Adrenal gland (tissue), 12 donors: ENCODE data around the gene FHDC1. TPM values are rescaled to one million over a fixed set of nuclear protein-coding genes. Genes with fewer than 3 reads are reported as not detected.

ENCODE experiments used
- DNase-seq, 7 donors: peaks; one replicate each; pipeline ENCODE4 v3.0.0-alpha.2; 2019 to 2020
- H3K27ac ChIP-seq, 5 donors: fragments of 200-600 bp; sonication (generic) in 4 of 5; 1 replicate in 3 of 5; 2 replicates in 2 of 5; pipeline versions ENCODE4 v1.5.1 to v1.8.0; 2016 to 2020; ENCODE audit warnings: mild to moderate bottlenecking in 1 of 5
- H3K27me3 ChIP-seq: fragments of 200-600 bp; 2 replicates; pipeline ENCODE4 v1.8.0; 2021
- H3K36me3 ChIP-seq, 2 donors: fragments of 200-600 bp; replicated peaks in 1 of 2; 1 replicate in 1 of 2; 2 replicates in 1 of 2; pipeline versions ENCODE4 v1.5.1 to v1.8.0; 2018 to 2022
- H3K4me1 ChIP-seq, 2 donors: fragments of 200-600 bp; replicated peaks in 1 of 2; 1 replicate in 1 of 2; 2 replicates in 1 of 2; pipeline versions ENCODE4 v1.5.1 to v1.8.0; 2018 to 2021
- H3K4me3 ChIP-seq, 4 donors: fragments of 200-600 bp; sonication (generic) in 3 of 4; one replicate each; pipeline ENCODE4 v1.5.1; 2016 to 2018
- H3K9me3 ChIP-seq, 3 donors: fragments of 200-600 bp; sonication (generic) in 1 of 3; replicated peaks in 1 of 3; 1 replicate in 2 of 3; 2 replicates in 1 of 3; pipeline versions ENCODE4 v1.5.1 to v1.8.0; 2016 to 2021
- POLR2A ChIP-seq, 2 donors: fragments of 450-650 bp; IDR thresholded peaks; one replicate each; pipeline ENCODE4 v1.6.1; 2017; ENCODE audit warnings: antibody characterized with exemption in 2 of 2, mild to moderate bottlenecking in 2 of 2, moderate library complexity in 1 of 2
- WGBS, 4 donors: extraction: QIAGEN DNeasy Blood & Tissue Kit in 2 of 4; methylation state at CpG; one replicate each; pipeline versions ENCODE4 v1.1.5 to v1.1.7; 2013 to 2017; 5-methylcytosine and 5-hydroxymethylcytosine counted together
- intact Hi-C, 2 donors: fragments of 100-400 bp; cut with DNase I; formaldehyde crosslinking; loops; one replicate each; pipeline versions ENCODE4 v1.14.1 to v1.15.0; 2022 to 2023
- polyA plus RNA-seq, 3 donors: library from polyadenylated mRNA; stranded (reverse); fragments of 200-250 nt in 2 of 3; fragments of 350-450 nt in 1 of 3; fragmentation: Illumina TruSeq in 1 of 3; extraction: RNeasy Lipid Tissue Mini Kit (QIAGEN cat#74804) in 1 of 3; gene quantifications; one replicate each; pipeline ENCODE4 v1.2.3, GENCODE V29; 2013 to 2014
- total RNA-seq, 9 donors: library from RNA; depleted of rRNA in 4 of 9; stranded (reverse); fragments of >200 nt in 4 of 9; fragments of 120-200 nt in 1 of 9; fragmentation: NEBNext Ultra II Directional in 1 of 9; extraction: Animal tissue kit (Norgen Biotek cat#: 25700) in 1 of 9; gene quantifications; one replicate each; pipeline versions ENCODE4 v1.1.0 to v1.2.4, GENCODE V29; 2013 to 2023
- TF ChIP-seq, protein P1 (sequence below), 6 experiments: fragments of 450-650 bp in 4 of 6; fragments of 200-600 bp in 2 of 6; sonication (generic) in 1 of 6; IDR thresholded peaks; 1 replicate in 5 of 6; 2 replicates in 1 of 6; pipeline versions ENCODE4 v1.5.1 to v1.8.0; 2016 to 2021; ENCODE audit warnings: antibody characterized with exemption in 6 of 6, mild to moderate bottlenecking in 2 of 6, moderate library complexity in 1 of 6
- donor health status: healthy with polysubstance abuse.
- donor health status: Bipolar disorder and iron deficiency.
- donor health status: DM: yes; HTN: yes; CAD: no.
- donor health status: DM: no; HTN: no; CAD: no.
- donor health status: DM: no; HTN: no; CAD: no.
- donor health status: DM: yes; HTN: yes; CAD: no.

FHDC1 gene
- total and polyA plus RNA-seq, 12 donors: 0.09 to 1.2 (median 0.36) TPM

DNA sequence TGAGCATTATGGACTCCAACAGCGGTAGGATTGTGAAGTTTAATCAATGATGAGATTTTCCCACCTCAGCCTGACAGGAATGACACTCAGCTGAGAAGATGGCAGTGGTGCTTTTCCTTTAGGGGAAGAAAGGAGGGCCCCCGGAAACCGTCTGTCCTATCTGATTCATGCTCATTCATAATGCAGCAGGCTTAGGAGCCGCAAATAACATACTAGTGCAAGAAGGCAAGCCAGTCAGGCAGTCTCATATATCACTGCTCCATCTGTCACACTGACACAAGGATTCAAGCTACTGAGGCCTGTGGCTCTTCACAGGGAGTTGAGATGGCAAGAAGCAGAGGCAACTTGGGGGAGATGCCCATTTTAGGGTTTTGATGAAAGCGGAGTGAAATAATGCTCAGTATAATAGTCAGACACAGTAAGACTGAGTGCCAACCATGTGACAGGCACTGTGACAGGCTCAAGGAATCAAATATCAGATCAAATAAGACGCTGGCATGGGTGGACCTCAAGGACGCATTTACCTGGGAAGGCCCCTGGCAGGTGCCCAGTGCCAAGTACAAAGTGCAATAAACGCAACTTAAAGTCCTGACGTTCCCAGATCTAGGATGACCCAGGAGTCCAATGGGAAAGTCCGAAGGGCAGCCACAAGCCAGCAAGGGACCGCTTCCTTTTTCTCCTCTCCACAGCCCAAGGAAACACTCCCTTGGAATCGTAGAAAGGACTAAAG is 63.4 kb downstream of the FHDC1 start:
- 77 to 84% (median 82%) methylated on average over 10 to 12 of the region's 12 CpGs for WGBS, 4 donors
- Histone ChIP-seq H3K4me3 (no peak overlapping the region), H3K36me3 (no peaks in the 10 kb centered on the region), H3K27me3 (no peaks in the 10 kb centered on the region), H3K4me1 (no peaks in the 10 kb centered on the region), H3K9me3 (no peaks in the 10 kb centered on the region), H3K27ac (no peak overlapping the region)
- TF ChIP-seq, protein P1, sequence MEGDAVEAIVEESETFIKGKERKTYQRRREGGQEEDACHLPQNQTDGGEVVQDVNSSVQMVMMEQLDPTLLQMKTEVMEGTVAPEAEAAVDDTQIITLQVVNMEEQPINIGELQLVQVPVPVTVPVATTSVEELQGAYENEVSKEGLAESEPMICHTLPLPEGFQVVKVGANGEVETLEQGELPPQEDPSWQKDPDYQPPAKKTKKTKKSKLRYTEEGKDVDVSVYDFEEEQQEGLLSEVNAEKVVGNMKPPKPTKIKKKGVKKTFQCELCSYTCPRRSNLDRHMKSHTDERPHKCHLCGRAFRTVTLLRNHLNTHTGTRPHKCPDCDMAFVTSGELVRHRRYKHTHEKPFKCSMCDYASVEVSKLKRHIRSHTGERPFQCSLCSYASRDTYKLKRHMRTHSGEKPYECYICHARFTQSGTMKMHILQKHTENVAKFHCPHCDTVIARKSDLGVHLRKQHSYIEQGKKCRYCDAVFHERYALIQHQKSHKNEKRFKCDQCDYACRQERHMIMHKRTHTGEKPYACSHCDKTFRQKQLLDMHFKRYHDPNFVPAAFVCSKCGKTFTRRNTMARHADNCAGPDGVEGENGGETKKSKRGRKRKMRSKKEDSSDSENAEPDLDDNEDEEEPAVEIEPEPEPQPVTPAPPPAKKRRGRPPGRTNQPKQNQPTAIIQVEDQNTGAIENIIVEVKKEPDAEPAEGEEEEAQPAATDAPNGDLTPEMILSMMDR (IDR thresholded peaks at IDR 0.05): no peak
- no peak for TF ChIP-seq POLR2A (IDR thresholded peaks at IDR 0.05)
- intact Hi-C loops: no loop called here
- DNase-seq: no peak

DNA sequence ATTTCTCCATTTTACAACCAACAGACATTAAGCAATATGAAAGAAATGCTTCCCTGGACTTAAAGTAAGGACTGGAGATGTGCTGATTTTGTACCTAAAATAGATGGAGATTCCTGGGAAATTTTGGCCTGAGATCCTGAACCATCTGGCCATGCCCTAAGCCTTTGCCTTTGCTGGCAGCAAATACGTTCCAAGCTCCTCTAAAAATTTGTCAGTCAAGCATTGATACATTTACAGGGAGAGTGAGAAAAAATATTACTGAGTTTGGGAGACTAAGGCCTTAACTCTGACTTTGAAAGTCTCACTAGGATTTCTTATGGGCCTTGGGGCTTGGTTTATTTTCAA is 63.9 kb downstream of the FHDC1 start:
- Histone ChIP-seq H3K27me3 (no peaks in the 10 kb centered on the region), H3K4me1 (no peaks in the 10 kb centered on the region), H3K27ac (no peak overlapping the region), H3K9me3 (no peaks in the 10 kb centered on the region), H3K4me3 (no peak overlapping the region), H3K36me3 (no peaks in the 10 kb centered on the region)
- WGBS, 4 donors: 65 to 72% (median 69%) methylated on average over 1 of the region's 1 CpG
- intact Hi-C loops: no loop called here
- TF ChIP-seq POLR2A (IDR thresholded peaks at IDR 0.05): no peak
- TF ChIP-seq, protein P1 (IDR thresholded peaks at IDR 0.05): no peak
- DNase-seq: no peak

DNA sequence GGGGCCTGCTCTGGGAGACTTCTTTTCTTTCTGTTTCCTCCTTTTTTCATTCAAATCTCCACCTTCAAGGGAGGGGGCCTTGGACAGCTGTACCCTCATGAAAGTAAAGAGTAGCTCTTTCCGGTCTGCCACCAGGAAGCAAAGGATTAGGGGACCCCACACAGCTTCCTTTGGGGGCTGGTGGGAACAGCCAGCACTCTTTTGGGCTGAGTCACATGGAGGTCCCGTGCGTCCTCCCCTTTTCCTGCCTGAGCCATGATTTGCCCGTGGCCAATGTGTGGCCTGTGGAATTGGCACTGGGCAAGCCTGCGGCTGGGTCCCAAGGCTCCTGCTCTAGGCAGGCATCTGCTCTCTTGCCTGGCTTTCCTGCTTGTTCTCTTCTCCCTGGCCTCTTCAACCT is 65.5 kb downstream of the FHDC1 start:
- H3K4me3 ChIP-seq: no peak overlapping the region
- intact Hi-C loops: no loop called here
- no peak overlapping the region for H3K27ac ChIP-seq
- no peak for DNase-seq
- 74 to 89% (median 78%) methylated on average over 4 to 5 of the region's 5 CpGs for WGBS, 4 donors
- no peaks in the 10 kb centered on the region for H3K36me3 ChIP-seq
- H3K4me1 ChIP-seq: no peaks in the 10 kb centered on the region
- no peaks in the 10 kb centered on the region for H3K9me3 ChIP-seq
- no peaks in the 10 kb centered on the region for H3K27me3 ChIP-seq
- TF ChIP-seq, protein P1 (IDR thresholded peaks at IDR 0.05): no peak
- TF ChIP-seq POLR2A (IDR thresholded peaks at IDR 0.05): no peak

DNA sequence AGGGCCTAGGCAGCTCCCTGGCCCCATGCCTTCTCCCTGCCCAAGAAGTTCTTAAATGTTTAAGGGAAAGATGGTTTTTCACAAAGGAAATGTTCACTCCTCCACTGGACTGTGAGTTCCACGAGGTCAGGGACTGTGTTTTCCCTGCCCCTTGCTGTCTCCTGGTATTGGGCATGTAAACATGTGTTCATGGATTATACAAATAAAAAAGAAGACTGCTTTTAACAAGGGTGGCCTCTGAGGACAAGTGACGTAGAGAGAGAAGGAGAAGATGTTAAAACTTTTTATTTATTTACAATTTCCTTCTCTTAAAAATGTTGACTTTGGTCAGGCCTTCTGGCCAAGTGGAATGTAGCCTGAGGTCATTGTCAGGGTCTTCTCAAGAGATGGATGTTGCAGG is 66.0 kb downstream of the FHDC1 start:
- no peak overlapping the region for H3K4me3 ChIP-seq
- H3K36me3 ChIP-seq: no peaks in the 10 kb centered on the region
- H3K4me1 ChIP-seq: no peaks in the 10 kb centered on the region
- no peaks in the 10 kb centered on the region for H3K27me3 ChIP-seq
- WGBS, 4 donors: 32 to 41% (median 35%) methylated on average over 2 of the region's 2 CpGs
- H3K9me3 ChIP-seq: no peaks in the 10 kb centered on the region
- intact Hi-C loops: no loop called here
- no peak for TF ChIP-seq POLR2A (IDR thresholded peaks at IDR 0.05)
- TF ChIP-seq, protein P1 (IDR thresholded peaks at IDR 0.05): no peak
- no peak for DNase-seq
- no peak overlapping the region for H3K27ac ChIP-seq
